8988T (cell line): ENCODE results near the gene SRP72.
"Not testable (repeated sequence)": the region's sequence is repeated elsewhere in the genome, so short reads cannot be mapped to it uniquely, and the experiment has no call there.

Experiments
- DNase-seq: peaks from one replicate; pipeline ENCODE4 v3.0.0; 2011

Gene SRP72

GRCh38 chr4:56467284-56468096, at the start of gene SRP72:
Gene SRP72, plus strand, starts transcription at chr4:56467617. Its CDS starts 19 bp downstream, at chr4:56467636.
- DNase-seq, result peak; percentile 70

GRCh38 chr4:56424176-56424575, 43.2 kb upstream of the SRP72 start:
- DNase-seq, result no peak

GRCh38 chr4:56424697-56425514, 42.5 kb upstream of the SRP72 start:
- no peak for DNase-seq

- DNase-seq, result no peak
Observed at GRCh38 chr4:56425518-56425917, 41.9 kb upstream of the SRP72 start.

- DNase-seq, result no peak
Observed at GRCh38 chr4:56426273-56426672, 41.1 kb upstream of the SRP72 start.

GRCh38 chr4:56427179-56427578, 40.2 kb upstream of the SRP72 start:
- DNase-seq, result no peak

GRCh38 chr4:56430203-56430602, 37.2 kb upstream of the SRP72 start:
- DNase-seq, result no peak

GRCh38 chr4:56433280-56433679, 34.1 kb upstream of the SRP72 start:
- DNase-seq, result no peak

- DNase-seq, result peak; percentile 26
Observed at GRCh38 chr4:56434599-56435139, 32.7 kb upstream of the SRP72 start.

- DNase-seq, result peak; percentile 87
Observed at GRCh38 chr4:56435140-56435926, 32.1 kb upstream of the SRP72 start, which contains the start of gene PPAT. Gene PPAT, minus strand, starts transcription at chr4:56435615. Its CDS starts 138 bp downstream, at chr4:56435477.

GRCh38 chr4:56438766-56439165, 28.7 kb upstream of the SRP72 start:
- DNase-seq, result no peak

- DNase-seq, result no peak
Observed at GRCh38 chr4:56440983-56441382, 26.4 kb upstream of the SRP72 start.

GRCh38 chr4:56444719-56445118, 22.7 kb upstream of the SRP72 start:
- no peak for DNase-seq

- no peak for DNase-seq
Observed at GRCh38 chr4:56445699-56446098, 21.7 kb upstream of the SRP72 start.

GRCh38 chr4:56448301-56448700, 19.1 kb upstream of the SRP72 start:
- no peak for DNase-seq

GRCh38 chr4:56449475-56449874, 17.9 kb upstream of the SRP72 start:
- DNase-seq, result not testable (repeated sequence)

GRCh38 chr4:56450342-56450741, 17.1 kb upstream of the SRP72 start:
- DNase-seq, result no peak

- no peak for DNase-seq
Observed at GRCh38 chr4:56460085-56460484, 7.3 kb upstream of the SRP72 start.

- DNase-seq, result no peak
Observed at GRCh38 chr4:56462157-56462556, 5.3 kb upstream of the SRP72 start.

GRCh38 chr4:56463711-56464110, 3.7 kb upstream of the SRP72 start:
- no peak for DNase-seq

GRCh38 chr4:56464581-56464980, 2.8 kb upstream of the SRP72 start:
- DNase-seq, result no peak

- no peak for DNase-seq
Observed at GRCh38 chr4:56465599-56466295, 1.7 kb upstream of the SRP72 start.
